ENCODE data around the gene INF2. TPM values are rescaled to one million over a fixed set of nuclear protein-coding genes. Genes with fewer than 3 reads are reported as not detected.
A peak's percentile ranks its signal among the peaks of the same experiment; 100 is the strongest.

The INF2 gene
- total RNA-seq, 1 experiment from 2014 or later: 58.3 TPM

DNA sequence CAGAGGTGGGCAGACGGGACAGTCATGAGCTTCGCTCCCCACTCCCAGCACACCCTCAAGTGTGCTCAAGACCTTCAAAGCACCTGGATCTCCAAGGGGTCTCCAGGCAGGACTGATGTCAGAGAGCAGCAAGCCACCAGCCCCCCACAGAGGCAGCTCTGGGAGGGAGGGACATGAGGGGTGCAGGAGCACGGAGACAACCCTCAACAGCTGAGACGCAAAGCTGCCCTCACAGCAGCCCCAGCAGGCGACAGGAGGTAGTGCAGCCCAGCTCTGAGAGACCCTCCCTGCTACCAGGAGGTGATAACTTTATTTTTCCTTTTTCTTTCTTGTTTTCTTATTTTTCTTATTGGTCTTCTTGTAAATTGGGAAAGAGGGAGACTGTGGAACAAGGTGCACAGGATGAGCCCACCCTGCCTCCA lies 81.4 kb downstream of the INF2 start:
- Histone ChIP-seq H4K20me1 (ENCODE audit: control insufficient read depth, insufficient read depth, insufficient read length) (no peaks in the 10 kb centered on the region), H2BK5ac (ENCODE audit: insufficient read length, low read length) (no peak overlapping the region), H3K4me2 (ENCODE audit: insufficient read depth, insufficient read length, low read length) (no peak overlapping the region), H3K9ac (ENCODE audit: extremely low read depth, insufficient read length, low read length) (no peak overlapping the region), H3K27ac (ENCODE audit: insufficient read length, low read depth, low read length) (no peak overlapping the region), H3T11ph (ENCODE audit: low read length) (no peak overlapping the region), H3K4me1 (ENCODE audit: insufficient read depth, low read length) (no peaks in the 10 kb centered on the region), H2BK12ac (ENCODE audit: insufficient read length, low read depth, low read length) (no peak overlapping the region), H3K9me3 (ENCODE audit: control insufficient read depth, low read depth, low read length) (no peaks in the 10 kb centered on the region), H2BK120ac (ENCODE audit: low read depth, low read length, poor library complexity, severe bottlenecking) (no peak overlapping the region), H2BK15ac (ENCODE audit: low read depth, low read length) (no peak overlapping the region), H3K4ac (ENCODE audit: low read depth, low read length) (no peak overlapping the region), H3K18ac (ENCODE audit: insufficient read length, low read depth, low read length) (no peak overlapping the region), H3K27me3 (ENCODE audit: insufficient read depth, low read length) (no peaks in the 10 kb centered on the region), H4K8ac (replicated peaks; ENCODE audit: insufficient read length, low read depth, low read length) (no peak overlapping the region), H4K5ac (ENCODE audit: insufficient read length, low read depth, low read length) (no peak overlapping the region), H3K14ac (ENCODE audit: insufficient read depth, low read length) (no peak overlapping the region), H3K56ac (ENCODE audit: insufficient read length, low read depth, low read length) (no peak overlapping the region), H2AK5ac (ENCODE audit: insufficient read length, low read length) (no peak overlapping the region), H4K91ac (ENCODE audit: insufficient read length, low read depth, low read length) (no peak overlapping the region), H2BK20ac (ENCODE audit: low read depth, low read length, poor library complexity, severe bottlenecking) (no peak overlapping the region), H3K23me2 (ENCODE audit: insufficient read length, low read depth, low read length, poor library complexity, severe bottlenecking) (peaks cover 2% of the 10 kb centered on the region), H2AFZ (ENCODE audit: low read length) (no peak overlapping the region), H3K79me2 (ENCODE audit: insufficient read depth, low read length) (no peaks in the 10 kb centered on the region), H3K79me1 (ENCODE audit: insufficient read depth, low read depth, low read length, poor library complexity, severe bottlenecking) (no peaks in the 10 kb centered on the region), H3K23ac (ENCODE audit: insufficient read length, low read depth, low read length) (no peak overlapping the region)
- Mint-ChIP-seq H3K27me3 (ENCODE audit: low read depth) (no peaks in the 10 kb centered on the region), H3K9me3 (peaks cover 3 to 12% of the 10 kb centered on the region in 2 experiments), H3K27ac (peak overlapping the region in 1 of 3 experiments; percentile 39; a peak in 1 of 7 replicates), H3K4me1 (peaks cover 15 to 21% of the 10 kb centered on the region in 2 experiments), H3K36me3 (ENCODE audit: insufficient read depth in 1 of 3, low read depth in 3 of 3) (peaks cover 32 to 51% (median 45%) of the 10 kb centered on the region in 3 experiments), H3K4me3 (no peak overlapping the region; a peak in 1 of 5 replicates)
- WGBS (ENCODE audit: extremely low coverage, insufficient read length, low lambda C conversion rate): no CpG with 5 or more reads among the region's 5 CpGs
- TF ChIP-seq, protein P1, sequence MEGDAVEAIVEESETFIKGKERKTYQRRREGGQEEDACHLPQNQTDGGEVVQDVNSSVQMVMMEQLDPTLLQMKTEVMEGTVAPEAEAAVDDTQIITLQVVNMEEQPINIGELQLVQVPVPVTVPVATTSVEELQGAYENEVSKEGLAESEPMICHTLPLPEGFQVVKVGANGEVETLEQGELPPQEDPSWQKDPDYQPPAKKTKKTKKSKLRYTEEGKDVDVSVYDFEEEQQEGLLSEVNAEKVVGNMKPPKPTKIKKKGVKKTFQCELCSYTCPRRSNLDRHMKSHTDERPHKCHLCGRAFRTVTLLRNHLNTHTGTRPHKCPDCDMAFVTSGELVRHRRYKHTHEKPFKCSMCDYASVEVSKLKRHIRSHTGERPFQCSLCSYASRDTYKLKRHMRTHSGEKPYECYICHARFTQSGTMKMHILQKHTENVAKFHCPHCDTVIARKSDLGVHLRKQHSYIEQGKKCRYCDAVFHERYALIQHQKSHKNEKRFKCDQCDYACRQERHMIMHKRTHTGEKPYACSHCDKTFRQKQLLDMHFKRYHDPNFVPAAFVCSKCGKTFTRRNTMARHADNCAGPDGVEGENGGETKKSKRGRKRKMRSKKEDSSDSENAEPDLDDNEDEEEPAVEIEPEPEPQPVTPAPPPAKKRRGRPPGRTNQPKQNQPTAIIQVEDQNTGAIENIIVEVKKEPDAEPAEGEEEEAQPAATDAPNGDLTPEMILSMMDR (conservative IDR thresholded peaks at IDR 0.05): peak; percentile 70
- no peak for DNase-seq

Data from H9 (cell line).